ENCODE measurements around the gene PKMYT1.

DNA sequence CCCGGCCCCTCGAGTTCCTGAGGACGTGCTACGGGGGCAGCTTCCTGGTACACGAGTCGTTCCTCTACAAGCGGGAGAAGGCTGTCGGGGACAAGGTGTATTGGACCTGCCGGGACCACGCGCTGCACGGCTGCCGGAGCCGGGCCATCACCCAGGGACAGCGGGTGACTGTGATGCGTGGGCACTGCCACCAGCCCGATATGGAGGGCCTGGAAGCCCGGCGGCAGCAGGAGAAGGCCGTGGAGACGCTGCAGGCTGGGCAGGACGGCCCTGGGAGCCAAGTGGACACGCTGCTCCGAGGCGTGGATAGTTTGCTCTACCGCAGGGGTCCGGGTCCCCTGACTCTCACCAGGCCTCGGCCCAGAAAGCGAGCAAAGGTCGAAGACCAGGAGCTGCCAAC, 47.1 kb downstream of the PKMYT1 start:
- TF ChIP-seq, protein P1, sequence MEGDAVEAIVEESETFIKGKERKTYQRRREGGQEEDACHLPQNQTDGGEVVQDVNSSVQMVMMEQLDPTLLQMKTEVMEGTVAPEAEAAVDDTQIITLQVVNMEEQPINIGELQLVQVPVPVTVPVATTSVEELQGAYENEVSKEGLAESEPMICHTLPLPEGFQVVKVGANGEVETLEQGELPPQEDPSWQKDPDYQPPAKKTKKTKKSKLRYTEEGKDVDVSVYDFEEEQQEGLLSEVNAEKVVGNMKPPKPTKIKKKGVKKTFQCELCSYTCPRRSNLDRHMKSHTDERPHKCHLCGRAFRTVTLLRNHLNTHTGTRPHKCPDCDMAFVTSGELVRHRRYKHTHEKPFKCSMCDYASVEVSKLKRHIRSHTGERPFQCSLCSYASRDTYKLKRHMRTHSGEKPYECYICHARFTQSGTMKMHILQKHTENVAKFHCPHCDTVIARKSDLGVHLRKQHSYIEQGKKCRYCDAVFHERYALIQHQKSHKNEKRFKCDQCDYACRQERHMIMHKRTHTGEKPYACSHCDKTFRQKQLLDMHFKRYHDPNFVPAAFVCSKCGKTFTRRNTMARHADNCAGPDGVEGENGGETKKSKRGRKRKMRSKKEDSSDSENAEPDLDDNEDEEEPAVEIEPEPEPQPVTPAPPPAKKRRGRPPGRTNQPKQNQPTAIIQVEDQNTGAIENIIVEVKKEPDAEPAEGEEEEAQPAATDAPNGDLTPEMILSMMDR (conservative IDR thresholded peaks at IDR 0.05) = no peak
- TF ChIP-seq EZH2 (IDR thresholded peaks at IDR 0.05; ENCODE audit: low read depth) = no peak
